ENCODE measurements around the gene RNASE12.

Gene RNASE12

GRCh38 chr14:20559461-20559904 lies 31.7 kb downstream of the RNASE12 start:
- no peak overlapping the region for H2AFZ ChIP-seq (ENCODE audit: low read depth, low read length)
- H3K4me3 ChIP-seq (ENCODE audit: low read length), result no peak overlapping the region
- peaks cover 3% of the 10 kb centered on the region for H3K27me3 ChIP-seq (ENCODE audit: insufficient read depth, low read length)

GRCh38 chr14:20557212-20557542 lies 34.0 kb downstream of the RNASE12 start:
- H3K27me3 ChIP-seq (ENCODE audit: insufficient read depth, low read length), result peaks cover 3% of the 10 kb centered on the region
- H3K9me3 ChIP-seq (ENCODE audit: low read length), result no peaks in the 10 kb centered on the region
- no peak overlapping the region for H3K4me3 ChIP-seq (ENCODE audit: low read length)
- no peak overlapping the region for H2AFZ ChIP-seq (ENCODE audit: low read depth, low read length)
- no peaks in the 10 kb centered on the region for H3K36me3 ChIP-seq (ENCODE audit: insufficient read depth, low read length)
- H3K4me1 ChIP-seq (ENCODE audit: insufficient read depth, low read length), result no peaks in the 10 kb centered on the region

More at GRCh38 chr14:20559461-20559904, 31.7 kb downstream of the RNASE12 start:
- no peaks in the 10 kb centered on the region for H3K4me1 ChIP-seq (ENCODE audit: insufficient read depth, low read length)
- H3K36me3 ChIP-seq (ENCODE audit: insufficient read depth, low read length), result no peaks in the 10 kb centered on the region
- no peaks in the 10 kb centered on the region for H3K9me3 ChIP-seq (ENCODE audit: low read length)

GRCh38 chr14:20556500-20557211 lies 34.5 kb downstream of the RNASE12 start:
- no peaks in the 10 kb centered on the region for H3K36me3 ChIP-seq (ENCODE audit: insufficient read depth, low read length)
- H3K9me3 ChIP-seq (ENCODE audit: low read length), result no peaks in the 10 kb centered on the region
- H3K27me3 ChIP-seq (ENCODE audit: insufficient read depth, low read length), result peaks cover 3% of the 10 kb centered on the region
- no peak overlapping the region for H3K4me3 ChIP-seq (ENCODE audit: low read length)
- no peak overlapping the region for H2AFZ ChIP-seq (ENCODE audit: low read depth, low read length)
- no peaks in the 10 kb centered on the region for H3K4me1 ChIP-seq (ENCODE audit: insufficient read depth, low read length)

- H2AFZ ChIP-seq (ENCODE audit: low read depth, low read length), result no peak overlapping the region
- no peak overlapping the region for H3K4me3 ChIP-seq (ENCODE audit: low read length)
- peaks cover 3% of the 10 kb centered on the region for H3K27me3 ChIP-seq (ENCODE audit: insufficient read depth, low read length)
- H3K9me3 ChIP-seq (ENCODE audit: low read length), result no peaks in the 10 kb centered on the region
- H3K4me1 ChIP-seq (ENCODE audit: insufficient read depth, low read length), result no peaks in the 10 kb centered on the region
- H3K36me3 ChIP-seq (ENCODE audit: insufficient read depth, low read length), result no peaks in the 10 kb centered on the region
These were observed 35.3 kb downstream of the RNASE12 start for GRCh38 chr14:20555845-20556244.

- Histone ChIP-seq H3K4me3 (ENCODE audit: low read length) (no peak overlapping the region), H3K9me3 (ENCODE audit: low read length) (no peaks in the 10 kb centered on the region), H3K4me1 (ENCODE audit: insufficient read depth, low read length) (no peaks in the 10 kb centered on the region), H3K36me3 (ENCODE audit: insufficient read depth, low read length) (no peaks in the 10 kb centered on the region), H3K27me3 (ENCODE audit: insufficient read depth, low read length) (peaks cover 3% of the 10 kb centered on the region), H2AFZ (ENCODE audit: low read depth, low read length) (no peak overlapping the region)
These were observed 38.2 kb downstream of the RNASE12 start for GRCh38 chr14:20553024-20553423.

DNA sequence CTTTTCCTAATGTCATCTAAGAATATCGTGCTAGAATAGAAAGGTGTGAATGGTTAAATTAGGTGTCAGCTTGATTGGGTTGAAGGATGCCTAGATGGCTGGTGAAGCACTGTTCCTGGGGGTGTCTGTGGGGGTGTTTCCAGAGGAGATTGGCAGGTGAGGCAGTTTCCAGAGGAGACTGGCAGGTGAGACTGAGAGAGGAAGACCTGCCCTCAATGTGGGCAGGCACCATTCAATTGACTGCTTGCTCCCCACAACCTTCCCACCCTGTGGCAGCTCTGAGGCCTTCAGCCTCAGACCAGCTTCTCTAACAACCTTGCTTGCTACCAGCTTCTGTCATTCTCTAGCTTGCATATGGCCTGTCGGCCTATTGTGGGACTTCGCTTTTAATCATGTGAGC lies 39.6 kb downstream of the RNASE12 start:
- no peaks in the 10 kb centered on the region for H3K36me3 ChIP-seq (ENCODE audit: insufficient read depth, low read length)
- H3K4me3 ChIP-seq (ENCODE audit: low read length), result no peak overlapping the region

GRCh38 chr14:20550926-20551325 lies 40.2 kb downstream of the RNASE12 start:
- no peak overlapping the region for H3K4me3 ChIP-seq (ENCODE audit: low read length)
- H3K4me1 ChIP-seq (ENCODE audit: insufficient read depth, low read length), result no peaks in the 10 kb centered on the region
- H3K36me3 ChIP-seq (ENCODE audit: insufficient read depth, low read length), result no peaks in the 10 kb centered on the region
- peaks cover under 1% of the 10 kb centered on the region for H3K27me3 ChIP-seq (ENCODE audit: insufficient read depth, low read length)
- H3K9me3 ChIP-seq (ENCODE audit: low read length), result no peaks in the 10 kb centered on the region
- no peak overlapping the region for H2AFZ ChIP-seq (ENCODE audit: low read depth, low read length)

More for the DNA sequence above, 39.6 kb downstream of the RNASE12 start:
- Histone ChIP-seq H3K9me3 (ENCODE audit: low read length) (no peaks in the 10 kb centered on the region), H3K27me3 (ENCODE audit: insufficient read depth, low read length) (peaks cover 3% of the 10 kb centered on the region), H3K4me1 (ENCODE audit: insufficient read depth, low read length) (no peaks in the 10 kb centered on the region), H2AFZ (ENCODE audit: low read depth, low read length) (no peak overlapping the region)

GRCh38 chr14:20548414-20549158 lies 42.6 kb downstream of the RNASE12 start:
- H3K9me3 ChIP-seq (ENCODE audit: low read length), result no peaks in the 10 kb centered on the region
- H3K27me3 ChIP-seq (ENCODE audit: insufficient read depth, low read length), result no peaks in the 10 kb centered on the region
- no peak overlapping the region for H2AFZ ChIP-seq (ENCODE audit: low read depth, low read length)
- H3K4me1 ChIP-seq (ENCODE audit: insufficient read depth, low read length), result no peaks in the 10 kb centered on the region
- H3K4me3 ChIP-seq (ENCODE audit: low read length), result no peak overlapping the region
- H3K36me3 ChIP-seq (ENCODE audit: insufficient read depth, low read length), result no peaks in the 10 kb centered on the region

DNA sequence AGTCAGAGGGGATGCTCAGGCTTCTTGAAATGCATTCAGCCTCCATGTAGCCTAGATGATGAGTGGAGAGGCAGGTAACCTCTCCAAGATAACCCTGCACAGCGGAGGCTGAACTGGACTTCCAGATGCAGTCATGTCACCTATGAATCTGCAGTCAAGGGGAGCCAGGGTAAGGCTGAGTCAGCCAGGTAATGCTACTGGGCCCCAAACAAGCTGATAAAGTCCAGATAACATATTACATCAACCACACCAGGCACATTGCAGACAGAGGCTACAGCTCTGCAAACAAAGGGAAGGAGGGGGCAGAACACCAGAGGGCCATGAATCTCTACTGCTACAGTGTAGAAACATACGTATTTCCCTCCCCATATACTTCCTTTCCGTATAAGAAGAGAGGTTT lies 44.3 kb downstream of the RNASE12 start:
- Histone ChIP-seq H3K27me3 (ENCODE audit: insufficient read depth, low read length) (no peaks in the 10 kb centered on the region), H3K9me3 (ENCODE audit: low read length) (no peaks in the 10 kb centered on the region), H2AFZ (ENCODE audit: low read depth, low read length) (no peak overlapping the region), H3K4me1 (ENCODE audit: insufficient read depth, low read length) (no peaks in the 10 kb centered on the region), H3K36me3 (ENCODE audit: insufficient read depth, low read length) (no peaks in the 10 kb centered on the region), H3K4me3 (ENCODE audit: low read length) (no peak overlapping the region)
